ENCODE measurements around the gene HTRA3.
A peak's percentile ranks its signal among the peaks of the same experiment; 100 is the strongest.

HTRA3 gene

GRCh38 chr4:8269535-8270417 lies at the start of gene HTRA3:
TSS of gene HTRA3 (plus strand) at chr4:8269754. CDS start at chr4:8269969, 215 bp downstream.
- DNase-seq (ENCODE audit: low read depth): peak; percentile 52

GRCh38 chr4:8220661-8221450 lies 48.7 kb upstream of the HTRA3 start:
- DNase-seq (ENCODE audit: low read depth): no peak

- DNase-seq (ENCODE audit: low read depth): peak; percentile 73
Measured at GRCh38 chr4:8221476-8221875, 48.1 kb upstream of the HTRA3 start.

GRCh38 chr4:8221985-8222384 lies 47.6 kb upstream of the HTRA3 start:
- no peak for DNase-seq (ENCODE audit: low read depth)

- DNase-seq (ENCODE audit: low read depth): no peak
Measured at GRCh38 chr4:8222609-8223388, 46.8 kb upstream of the HTRA3 start.

GRCh38 chr4:8224267-8224974 lies 45.1 kb upstream of the HTRA3 start:
- DNase-seq (ENCODE audit: low read depth): no peak

GRCh38 chr4:8224975-8225625 lies 44.5 kb upstream of the HTRA3 start:
- no peak for DNase-seq (ENCODE audit: low read depth)

GRCh38 chr4:8225706-8226443 lies 43.7 kb upstream of the HTRA3 start:
- DNase-seq (ENCODE audit: low read depth): no peak

- no peak for DNase-seq (ENCODE audit: low read depth)
Measured at GRCh38 chr4:8227201-8227770, 42.3 kb upstream of the HTRA3 start.

- DNase-seq (ENCODE audit: low read depth): no peak
Measured at GRCh38 chr4:8227771-8228318, 41.7 kb upstream of the HTRA3 start.

GRCh38 chr4:8228319-8229250 lies 41.0 kb upstream of the HTRA3 start:
- DNase-seq (ENCODE audit: low read depth): peak; percentile 77

- no peak for DNase-seq (ENCODE audit: low read depth)
Measured at GRCh38 chr4:8229331-8229975, 40.1 kb upstream of the HTRA3 start.

- no peak for DNase-seq (ENCODE audit: low read depth)
Measured at GRCh38 chr4:8230033-8230432, 39.5 kb upstream of the HTRA3 start.

GRCh38 chr4:8230891-8231290 lies 38.7 kb upstream of the HTRA3 start:
- peak; percentile 42 for DNase-seq (ENCODE audit: low read depth)

- DNase-seq (ENCODE audit: low read depth): no peak
Measured at GRCh38 chr4:8231551-8232049, 38.0 kb upstream of the HTRA3 start.

GRCh38 chr4:8232748-8233147 lies 36.8 kb upstream of the HTRA3 start:
- DNase-seq (ENCODE audit: low read depth): no peak

GRCh38 chr4:8233672-8234484 lies 35.7 kb upstream of the HTRA3 start:
- DNase-seq (ENCODE audit: low read depth): no peak

Data from EH (cell line).